ENCODE data around the gene SOX8.

SOX8 gene

DNA sequence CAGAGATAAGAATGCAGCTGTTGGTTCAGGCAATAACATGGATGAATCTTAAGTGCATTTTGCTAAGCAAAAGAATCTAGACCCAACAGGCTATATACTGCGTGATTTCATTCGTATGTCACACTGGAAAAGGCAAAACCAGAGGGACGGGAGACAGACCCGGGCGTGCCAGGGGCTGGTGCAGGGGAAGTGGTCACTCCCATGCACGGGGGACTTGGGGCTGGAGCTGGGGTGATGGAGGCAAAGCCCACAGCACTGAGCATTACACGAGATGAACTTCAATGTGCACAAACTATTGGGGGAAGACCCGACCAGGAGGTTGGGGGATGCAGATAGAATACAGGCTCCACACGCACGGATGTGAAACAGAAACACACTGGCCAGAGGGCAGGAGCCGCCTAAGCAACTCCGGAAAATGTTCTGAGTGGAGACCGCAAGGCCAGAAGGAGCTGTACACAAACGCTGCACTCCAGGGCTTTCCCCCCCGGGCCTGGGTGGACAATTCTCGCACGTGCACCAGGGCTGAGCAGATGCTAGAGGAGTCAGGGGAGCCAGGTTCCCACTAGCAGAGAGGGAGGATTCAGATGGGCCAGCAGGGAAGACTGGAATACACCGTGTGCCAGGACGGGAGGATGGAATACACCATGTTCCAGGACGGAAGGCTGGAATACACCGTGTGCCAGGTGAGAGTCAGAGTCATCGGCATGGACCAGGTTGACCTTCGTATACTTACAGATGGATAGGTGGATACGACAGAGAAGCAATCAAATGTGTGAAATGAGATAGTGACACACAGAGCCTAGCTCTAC, 22.1 kb upstream of the SOX8 start:
- DNase-seq, result no peak

DNA sequence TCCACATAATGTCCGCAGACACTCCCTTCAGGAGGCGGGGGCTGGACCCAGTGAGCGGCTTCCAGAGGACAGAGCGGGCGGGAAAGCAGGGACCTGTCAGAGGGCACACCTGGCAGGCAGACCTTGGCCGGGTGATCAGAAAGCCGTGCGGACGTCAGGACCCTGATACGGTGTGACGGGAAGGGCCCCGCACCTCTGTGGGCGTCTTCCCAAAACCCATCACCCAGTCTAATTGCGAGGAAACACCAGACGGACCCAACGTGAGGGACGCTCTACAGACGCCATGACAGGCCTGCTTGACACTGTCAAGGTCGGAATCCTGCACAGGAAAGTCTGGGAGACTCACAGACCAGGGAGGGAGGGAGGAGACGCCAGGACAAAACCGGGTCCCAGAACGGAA, 19.2 kb upstream of the SOX8 start:
- no peak for DNase-seq

DNA sequence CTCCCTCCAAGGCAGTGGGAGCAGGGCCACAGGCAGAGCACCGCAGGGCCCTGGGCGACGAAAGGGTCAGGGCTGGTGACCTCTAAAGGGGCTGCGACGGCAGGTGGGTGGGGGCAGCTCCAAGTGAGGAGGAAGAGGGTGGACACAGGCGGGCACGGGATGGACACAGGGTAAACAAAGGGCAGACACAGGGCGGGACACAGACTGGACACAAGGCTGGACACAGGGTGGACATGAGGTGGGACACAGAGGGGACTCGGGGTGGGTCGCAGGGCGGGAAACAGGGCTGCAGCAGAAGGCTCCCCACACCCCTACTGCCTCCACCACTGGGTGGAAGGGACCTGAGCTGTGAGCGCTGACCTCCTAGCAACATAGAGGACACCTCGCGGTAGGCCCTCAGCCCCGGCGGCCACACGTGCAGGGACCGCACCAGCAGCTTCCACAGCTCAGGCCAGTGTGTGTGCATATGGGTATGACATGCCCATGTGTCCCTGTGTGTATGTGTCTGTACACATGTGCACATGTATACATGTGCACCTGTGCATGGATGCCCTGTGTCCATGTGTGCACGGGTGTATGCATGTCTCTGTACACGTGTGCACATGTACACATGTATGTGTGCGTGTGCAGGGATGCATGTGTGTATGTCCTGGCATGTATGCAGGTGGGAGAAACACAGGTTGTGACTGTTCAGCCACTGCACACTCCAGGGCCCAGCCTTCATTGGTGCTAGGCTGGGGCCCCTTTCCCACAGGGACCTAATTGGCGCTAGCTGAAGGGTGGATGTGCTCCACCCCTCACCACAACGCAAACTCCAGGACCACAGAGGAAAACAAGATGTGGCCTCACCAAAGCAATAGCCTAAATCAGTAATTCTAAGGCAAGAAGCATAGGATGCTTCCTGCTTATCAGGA, 18.4 kb upstream of the SOX8 start:
- no peak for DNase-seq

DNA sequence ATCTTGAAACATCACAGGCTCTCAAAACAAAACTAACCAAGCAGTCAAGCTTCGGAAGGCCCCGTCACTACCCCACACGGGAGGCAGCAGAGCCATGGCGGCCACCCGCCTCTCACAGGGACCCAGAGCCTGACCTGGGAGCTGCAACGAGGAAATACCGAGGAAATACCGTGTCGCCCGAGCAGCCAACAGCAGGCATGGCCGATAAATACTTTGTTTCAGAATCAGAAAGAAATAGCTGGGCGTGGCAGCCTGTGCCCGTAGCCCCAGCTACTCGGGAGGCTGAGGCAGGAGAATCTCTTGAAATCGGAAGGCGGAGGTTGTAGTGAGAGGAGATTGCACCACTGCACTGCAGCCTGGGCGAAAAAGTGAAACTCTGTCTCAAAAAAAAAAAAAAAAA, 17.7 kb upstream of the SOX8 start:
- DNase-seq, result no peak

DNA sequence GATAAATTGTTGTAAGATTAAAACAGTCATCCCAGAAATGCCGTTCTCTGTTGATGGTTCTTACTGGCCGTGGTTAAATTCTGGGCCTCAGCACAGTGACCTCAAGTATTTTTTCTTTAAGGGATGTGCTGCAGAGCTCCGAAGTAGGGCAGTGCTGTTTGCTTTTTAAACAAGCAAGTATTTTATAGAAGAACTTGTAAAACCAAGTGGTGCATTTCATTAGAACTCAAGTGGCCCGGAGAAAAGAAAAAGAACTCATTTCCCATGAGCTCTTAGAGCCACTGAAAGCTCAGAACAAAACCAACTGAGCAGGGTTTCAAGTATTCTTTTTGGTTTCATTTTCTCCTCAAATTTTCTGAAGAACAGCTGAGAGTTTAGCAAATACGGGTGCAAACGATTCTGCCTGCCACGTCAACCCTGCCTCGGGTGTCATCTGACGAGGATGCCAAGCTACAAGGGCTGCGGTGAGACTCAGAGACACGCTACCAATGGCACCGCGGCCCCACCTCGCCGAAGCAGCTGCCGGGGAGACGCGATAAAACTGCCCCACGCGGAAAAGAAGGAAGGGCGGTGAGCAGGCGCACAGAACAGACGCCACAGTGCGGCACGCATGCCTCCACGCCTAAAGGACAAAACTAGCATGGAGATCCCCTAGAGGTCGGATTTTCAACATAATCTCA, 17.1 kb upstream of the SOX8 start:
- DNase-seq, result no peak

DNA sequence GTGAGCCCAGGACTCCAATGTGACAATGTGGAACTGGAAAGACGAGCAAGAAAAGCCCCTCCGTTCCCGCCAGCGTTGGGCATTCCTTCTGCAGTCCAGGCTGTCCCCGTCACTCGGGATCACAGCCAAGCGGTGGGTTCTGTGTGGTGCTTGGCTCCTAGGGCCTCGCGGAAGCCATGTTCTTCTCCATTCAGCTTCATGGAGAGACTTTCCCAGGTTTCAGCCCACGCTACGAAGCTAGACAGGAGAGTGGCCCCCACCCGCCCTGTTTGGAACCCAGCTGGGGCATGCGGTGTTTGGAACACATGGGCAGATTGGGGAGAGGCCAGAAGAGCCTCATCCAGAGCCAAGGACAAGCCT, 16.6 kb upstream of the SOX8 start:
- DNase-seq, result no peak

DNA sequence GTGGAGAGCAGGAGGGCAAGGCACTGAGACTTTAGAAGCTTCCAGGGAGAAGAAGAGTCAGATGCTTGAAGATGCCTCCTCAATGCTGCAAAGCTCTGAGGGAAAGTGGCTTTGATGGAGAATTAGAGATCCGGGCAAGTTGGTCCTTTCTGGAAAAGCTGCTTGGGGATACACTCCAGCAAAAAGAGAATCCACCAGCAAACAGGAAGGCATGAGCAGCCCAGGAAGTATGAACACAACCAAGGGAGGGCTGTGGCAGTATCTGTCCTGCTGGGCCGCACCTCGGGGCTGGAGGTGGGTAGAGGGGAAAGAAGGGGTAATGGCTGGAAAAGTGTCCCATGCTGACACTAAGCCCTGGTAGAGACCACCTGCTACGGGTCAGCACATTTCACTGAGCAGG, 16.1 kb upstream of the SOX8 start:
- no peak for DNase-seq

DNA sequence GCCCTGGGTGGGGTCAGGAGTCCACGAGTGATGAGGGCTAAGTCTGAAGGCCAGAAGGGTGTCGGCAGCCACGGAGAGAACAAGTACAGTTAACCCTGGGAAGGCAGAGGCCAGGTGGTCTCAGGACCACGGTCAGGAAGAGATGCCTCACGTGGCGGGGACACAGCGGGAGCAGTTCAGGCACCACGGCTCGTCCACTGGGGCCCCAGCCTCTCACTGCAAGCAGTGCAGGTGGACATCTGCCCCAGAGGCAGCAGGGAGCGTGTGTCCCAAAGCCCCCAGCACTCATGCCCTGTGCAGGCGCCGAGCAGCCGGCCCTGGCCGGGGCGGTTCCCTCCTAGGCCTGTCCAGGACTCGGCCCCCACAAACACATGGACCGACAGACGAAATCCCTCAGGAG, 15.5 kb upstream of the SOX8 start:
- DNase-seq, result no peak

DNA sequence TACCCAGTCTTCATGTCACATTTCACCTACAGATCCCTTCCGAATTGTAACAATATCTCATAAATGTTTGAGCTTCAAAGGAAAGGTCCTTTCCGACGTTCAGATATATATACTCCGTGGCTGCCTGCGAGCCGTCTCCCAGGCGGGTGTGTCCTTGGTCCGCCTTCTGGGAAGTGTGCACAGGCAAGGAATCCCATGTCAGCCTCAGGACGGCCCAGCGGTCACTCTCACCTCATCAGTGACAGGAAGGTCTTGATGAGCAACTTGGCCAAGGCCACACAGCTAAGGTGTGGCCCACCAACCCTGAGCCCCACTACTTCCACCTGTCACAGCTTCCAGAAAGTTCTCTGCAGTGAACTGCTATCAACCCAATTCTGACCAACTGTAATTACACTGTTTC, 15.1 kb upstream of the SOX8 start:
- DNase-seq, result no peak

DNA sequence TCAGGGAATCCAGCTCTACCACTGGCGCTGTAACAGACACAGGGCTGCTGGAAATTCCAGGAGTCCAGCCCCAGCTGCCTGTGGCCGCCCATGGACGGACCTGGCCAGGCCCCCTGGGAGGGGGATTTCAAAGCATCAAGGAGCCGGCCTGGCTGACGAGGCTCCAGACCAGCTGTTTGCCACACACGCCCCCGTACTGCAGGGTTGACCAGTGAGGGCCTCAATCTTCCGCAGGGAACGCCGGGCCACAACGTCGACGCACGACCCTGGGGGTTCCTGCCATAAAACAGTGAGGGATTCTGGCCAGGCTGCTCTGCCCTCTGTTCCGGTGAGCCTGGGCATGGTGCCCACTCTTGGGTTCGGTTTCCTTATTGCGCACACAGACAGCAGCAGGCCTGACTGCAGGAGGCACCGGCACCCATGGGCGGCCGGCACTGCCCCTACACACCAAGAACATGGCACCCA, 14.5 kb upstream of the SOX8 start:
- DNase-seq, result no peak

DNA sequence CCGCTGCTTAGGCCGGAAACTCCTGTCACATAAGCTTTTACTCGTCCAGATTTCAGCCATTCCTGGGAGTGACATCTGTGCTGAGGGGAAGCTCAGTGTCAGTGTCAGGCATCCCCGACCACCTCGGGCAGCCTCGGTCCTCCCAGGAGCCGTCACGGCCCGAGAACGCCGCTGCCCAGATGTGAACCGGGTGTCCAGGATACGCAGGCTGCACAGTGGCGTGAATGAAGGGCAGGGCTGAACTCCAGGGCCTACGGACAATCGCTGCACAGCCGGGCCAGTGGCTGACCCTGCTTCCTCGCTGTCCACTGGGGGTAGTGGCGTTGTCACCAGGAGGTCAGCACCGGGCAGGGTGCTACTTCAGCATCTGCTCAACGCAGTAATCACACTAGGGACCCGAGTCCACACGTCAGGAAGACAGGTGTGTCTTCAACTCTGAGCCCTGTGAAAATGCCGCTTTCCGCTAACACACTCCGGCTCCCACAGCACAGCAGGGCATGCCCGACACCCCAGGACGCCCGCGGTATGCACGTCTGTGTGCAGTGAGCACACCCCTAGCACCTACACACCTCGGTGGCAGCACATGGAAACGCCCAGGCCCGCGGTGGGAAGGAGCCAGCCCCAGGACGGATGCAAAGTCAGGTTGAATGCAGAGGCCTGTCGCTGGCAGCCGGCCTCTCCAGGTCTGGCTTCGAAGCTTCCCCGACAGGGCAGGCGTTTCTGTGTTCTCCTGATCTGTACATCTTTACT, 13.8 kb upstream of the SOX8 start:
- no peak for DNase-seq

DNA sequence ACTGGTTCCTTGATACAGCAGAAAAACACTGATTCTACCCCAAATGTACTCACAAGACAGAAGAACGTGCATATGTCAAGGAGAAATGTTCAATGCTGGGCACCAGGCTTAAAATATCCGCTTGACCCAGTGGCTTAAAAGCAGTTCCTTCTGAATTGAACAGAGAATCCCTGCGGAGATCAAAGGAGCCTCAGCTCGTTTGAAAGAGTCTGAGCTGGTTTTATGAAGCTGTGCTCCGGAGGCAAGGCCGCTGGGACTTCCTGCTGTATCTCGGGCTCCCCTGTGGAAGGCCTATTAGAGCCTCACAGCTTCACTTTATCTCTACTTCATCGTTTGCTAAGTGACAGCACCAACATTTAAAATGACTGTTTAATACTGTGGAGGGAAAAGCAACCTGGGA, 12.9 kb upstream of the SOX8 start:
- DNase-seq, result no peak

DNA sequence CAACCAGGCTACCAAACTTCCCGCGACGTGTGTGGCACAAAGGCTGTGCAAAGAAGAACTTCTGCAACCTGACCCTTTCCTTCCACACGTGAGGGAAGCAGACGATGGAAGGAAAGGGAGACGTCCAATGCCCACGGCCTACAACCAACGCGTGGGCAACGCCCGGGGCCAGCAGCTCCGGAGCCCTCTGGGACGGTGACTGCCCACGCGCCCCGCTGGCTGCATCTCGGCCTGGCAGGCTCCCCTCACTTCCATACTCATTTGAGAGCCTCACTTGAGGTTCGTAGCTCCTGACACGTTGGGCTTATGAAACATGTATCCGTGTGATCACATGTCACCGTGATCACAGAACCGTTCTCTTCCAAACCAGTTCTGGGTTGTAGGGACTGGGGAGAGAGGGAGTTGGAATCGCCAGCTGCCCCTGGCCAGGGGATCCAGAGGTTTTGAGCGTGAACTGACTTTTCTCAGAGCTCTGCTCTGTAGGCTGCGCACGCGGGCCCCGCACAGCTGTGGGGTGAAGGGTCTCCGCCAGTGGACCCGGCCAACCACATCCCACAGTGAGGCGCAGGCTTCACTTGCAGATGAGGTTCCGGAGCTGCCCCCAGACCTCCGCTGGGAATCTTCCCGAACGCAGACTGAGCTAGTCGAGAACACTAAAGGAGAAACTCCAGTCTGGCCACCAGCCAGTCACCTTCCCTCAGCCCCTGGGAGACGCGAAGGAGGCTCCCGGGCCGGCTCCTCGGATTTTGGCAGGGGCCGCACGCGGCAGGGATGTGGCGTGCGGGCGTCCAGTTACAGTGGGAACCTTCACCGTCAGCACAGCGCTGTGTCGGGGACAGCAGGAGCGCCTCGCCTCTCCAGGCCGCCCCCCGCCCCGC, 11.8 kb upstream of the SOX8 start:
- DNase-seq, result no peak

DNA sequence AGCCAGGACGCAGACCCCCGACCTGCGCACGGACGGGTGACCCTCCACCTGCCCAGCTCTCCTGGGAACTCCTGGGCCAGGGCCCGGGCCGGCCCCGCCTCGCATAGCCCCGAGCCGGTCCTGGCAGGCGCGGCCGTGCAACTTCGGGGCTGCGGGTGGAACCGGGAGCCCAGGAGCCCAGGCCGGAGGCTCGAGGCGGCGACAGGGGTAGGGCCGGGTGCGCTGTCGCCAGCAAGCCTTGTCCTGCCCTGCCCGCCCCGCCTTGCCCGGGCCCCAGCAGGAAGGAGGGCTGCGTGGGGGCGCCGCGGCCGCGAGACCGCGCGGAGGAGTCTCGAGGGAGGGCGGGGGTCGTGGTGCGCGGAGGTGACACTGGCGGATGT, 11.2 kb upstream of the SOX8 start:
- no peak for DNase-seq

DNA sequence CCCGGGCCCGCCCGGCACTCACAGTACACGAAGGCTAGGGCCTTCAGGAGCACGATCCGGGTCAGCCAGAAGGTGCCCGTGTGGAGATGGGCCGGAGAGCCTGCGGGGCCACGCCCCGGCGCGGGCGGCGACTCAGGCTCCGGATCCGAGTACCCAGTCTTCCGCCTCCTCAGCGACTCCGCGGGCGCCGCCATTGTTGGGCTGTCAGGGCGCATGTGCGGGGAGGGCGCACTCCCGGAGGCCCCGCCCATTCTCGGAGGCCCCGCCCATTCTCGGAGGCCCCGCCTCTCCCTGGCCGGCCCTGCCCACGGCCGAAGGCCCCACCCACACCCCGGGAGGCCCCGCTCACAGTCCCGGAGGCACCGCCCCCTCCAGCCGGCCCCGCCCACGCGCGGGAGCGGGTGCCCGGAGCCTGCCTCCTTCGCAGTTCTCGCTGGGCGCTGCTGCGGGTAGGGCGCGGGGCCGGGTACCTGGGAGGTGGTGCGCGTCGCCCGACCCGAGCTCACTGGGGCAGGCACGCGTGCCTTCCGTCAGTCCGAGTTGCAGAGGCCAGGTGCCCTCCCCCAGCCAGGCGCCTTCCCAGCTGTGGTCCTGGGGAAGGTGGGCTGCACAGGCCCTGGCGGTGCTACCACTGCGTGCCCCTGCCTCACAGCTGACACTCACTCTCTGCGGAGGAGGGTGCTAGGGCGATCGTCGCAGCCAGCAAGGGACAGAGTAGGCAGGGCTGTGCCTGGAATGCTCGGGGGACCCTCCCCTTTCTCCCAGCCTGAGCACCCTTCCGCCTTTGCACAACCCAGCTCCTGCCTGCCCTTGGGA, 10.6 kb upstream of the SOX8 start, which contains the start of gene LMF1:
TSS of gene LMF1 (minus strand) at position 219 of the 816 bp plus-strand sequence. CDS start at position 215, 4 bp downstream.
- no peak for DNase-seq

DNA sequence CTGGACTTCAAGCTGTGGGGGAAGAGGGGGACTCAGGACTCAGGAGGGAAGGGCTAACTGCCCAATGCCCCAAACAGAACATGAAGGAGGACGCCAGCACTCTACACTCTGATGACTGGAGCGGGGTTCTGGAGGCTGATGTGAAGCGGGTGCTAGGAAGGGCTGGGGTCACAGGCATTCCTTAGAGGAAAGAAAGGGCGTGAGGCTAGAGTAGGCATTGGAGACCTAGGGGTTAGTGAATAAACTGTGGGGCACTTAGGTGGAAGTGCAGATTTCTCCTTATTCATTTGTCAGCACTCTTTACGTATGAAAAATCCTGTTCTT, 10.0 kb upstream of the SOX8 start:
- DNase-seq, result no peak

DNA sequence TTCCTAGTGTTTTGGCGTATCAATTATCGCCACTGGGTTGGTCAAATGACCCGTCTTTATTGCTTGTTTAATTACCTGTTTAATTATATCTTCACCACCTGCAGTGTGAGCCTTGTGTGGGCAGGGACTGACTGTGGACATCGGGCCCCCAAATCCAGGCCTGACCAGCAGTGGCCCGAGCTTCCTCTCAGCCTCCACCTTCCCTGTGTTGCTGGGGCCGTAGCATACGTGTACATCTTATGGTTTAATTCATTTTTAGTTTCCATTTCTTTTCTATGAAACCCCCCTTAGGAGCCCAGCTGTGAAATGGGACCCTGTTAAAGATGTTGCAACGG, 9.6 kb upstream of the SOX8 start:
- DNase-seq, result no peak

DNA sequence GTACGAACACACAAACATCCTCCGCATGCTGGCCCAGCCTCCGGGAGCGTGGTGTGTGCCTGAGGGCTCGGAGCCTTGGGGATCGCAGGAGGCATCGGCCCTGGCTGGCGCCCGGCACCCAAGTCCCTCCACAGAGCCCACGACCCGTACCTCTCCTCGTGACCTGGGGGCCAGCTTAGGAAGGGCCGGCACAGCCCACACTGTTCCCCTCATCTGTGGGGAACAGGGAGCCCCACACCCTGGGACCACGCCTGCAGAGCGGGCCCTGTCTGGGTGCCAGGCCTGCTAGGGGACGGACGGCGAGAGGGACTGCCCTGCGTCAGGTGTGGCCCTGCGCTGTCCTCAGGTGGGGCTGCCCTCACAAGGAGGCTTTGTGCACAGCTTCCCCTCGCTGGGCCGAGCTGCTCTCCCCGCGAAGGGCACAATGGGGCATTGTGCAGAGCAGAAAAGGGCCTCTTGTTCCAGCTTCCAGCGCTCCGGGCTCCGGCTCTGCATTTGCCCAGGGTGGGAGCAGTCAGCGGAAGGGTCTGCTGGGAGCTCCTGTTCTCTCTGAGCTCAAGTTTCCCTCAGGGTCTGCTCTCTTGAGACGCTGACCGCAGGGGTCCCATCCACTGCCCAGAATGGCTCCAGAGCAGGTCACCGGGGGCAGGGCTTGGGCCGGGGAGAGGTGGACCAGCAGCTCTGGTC, 9.1 kb upstream of the SOX8 start:
- no peak for DNase-seq

DNA sequence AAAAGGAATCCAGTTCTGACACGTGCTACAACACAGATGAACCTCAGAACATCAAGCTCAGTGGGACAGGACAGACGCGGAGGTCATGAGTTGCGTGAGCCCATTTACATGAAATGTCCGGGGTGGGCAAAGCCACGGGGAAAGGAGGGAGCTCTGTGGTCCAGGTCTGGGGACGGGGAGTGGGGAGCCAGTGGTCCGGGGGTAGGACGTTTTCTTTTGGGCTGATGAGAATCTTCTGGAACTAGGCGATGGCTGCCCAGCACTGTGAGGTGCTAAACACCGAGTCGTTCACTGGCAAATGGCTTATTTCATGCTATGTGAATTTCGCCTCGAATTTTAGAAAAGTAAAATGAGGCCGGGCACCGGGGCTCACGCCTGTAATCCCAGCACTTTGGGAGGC, 8.2 kb upstream of the SOX8 start:
- DNase-seq, result no peak

DNA sequence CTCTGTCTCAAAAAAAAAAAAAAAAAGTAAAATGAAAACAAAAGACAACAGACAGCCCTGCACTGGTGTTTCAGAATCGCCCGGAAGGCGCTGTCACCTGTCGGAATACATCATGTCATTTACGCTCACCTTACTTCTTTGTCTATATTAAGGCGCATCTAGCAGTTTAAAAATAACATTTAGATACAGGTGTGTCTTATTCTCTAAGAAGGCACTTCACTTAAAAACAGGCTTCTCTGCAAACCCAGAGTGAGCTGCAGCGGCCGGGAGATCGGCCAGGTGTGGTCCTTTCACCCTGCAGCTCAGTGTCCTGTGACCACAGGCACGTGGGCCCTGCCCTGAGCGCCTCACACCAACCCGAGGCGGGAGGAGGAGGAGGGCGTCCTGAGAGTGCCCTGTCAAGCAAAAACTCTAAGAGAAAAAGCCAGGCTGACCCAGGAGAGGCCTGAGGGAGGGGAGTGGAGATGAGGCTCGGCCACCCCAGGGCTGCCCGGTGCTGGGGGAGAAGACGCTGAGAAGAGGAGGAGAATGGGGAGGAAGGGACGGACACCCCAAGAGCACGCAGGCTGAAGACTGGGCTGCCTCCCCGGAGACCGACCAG, 7.5 kb upstream of the SOX8 start:
- no peak for DNase-seq

Measured in NCI-H2081 treated with DMSO at 0.1 percent for 48 hours (cell line).